ENCODE results near the gene CAMK4. TPM values are rescaled to one million over a fixed set of nuclear protein-coding genes. Genes with fewer than 3 reads are reported as not detected.

The CAMK4 gene
- total and polyA plus RNA-seq, 4 donors: 0.27 to 1.4 (median 1.2) TPM

DNA sequence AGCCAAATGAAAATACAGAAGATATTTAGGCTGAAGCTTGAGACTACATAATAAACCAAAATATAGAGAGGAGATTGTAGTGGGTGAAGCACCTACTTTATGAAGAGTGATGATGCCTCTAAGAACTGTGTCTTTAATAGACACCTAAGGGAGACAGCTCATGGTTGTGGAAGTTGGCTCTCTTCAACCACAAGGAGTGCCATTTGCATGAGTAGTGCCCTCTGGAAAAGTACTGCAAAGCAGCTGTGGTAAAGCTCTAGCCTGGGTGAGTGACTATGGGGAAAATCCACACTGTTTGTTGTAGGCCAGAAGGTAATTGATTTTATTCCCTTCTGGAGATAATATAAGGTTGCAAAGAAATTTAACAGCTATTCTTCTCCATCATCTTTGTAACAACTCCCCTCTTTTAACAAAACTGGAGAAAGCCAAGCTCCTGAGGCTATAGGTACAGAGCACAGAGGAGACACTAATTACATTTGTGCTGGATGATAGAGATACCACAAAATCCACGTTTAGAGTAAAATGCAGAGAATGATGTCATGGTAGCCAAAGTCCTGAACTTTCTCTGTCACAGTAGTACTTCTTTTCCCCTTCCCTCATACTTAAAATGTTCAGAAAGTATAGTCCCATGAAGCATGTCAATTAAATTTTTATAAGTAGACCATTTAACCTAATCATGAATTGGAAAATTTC, 165.4 kb downstream of the CAMK4 start:
- DNase-seq (ENCODE audit: low spot score): no peak
- H3K9ac ChIP-seq (ENCODE audit: low read depth in 1 of 2, low read length in 2 of 2): no peak overlapping the region
- peaks cover 0 to 5% (median 1%) of the 10 kb centered on the region in 4 donors for H3K9me3 ChIP-seq (ENCODE audit: control insufficient read depth in 4 of 4, low read length in 3 of 4)
- no peaks in the 10 kb centered on the region for H3K4me1 ChIP-seq (ENCODE audit: control insufficient read depth in 4 of 4, insufficient read depth in 4 of 4, low read length in 3 of 4)
- H3K27me3 ChIP-seq (ENCODE audit: control insufficient read depth in 4 of 4, insufficient read depth in 4 of 4, low read length in 3 of 4): no peaks in the 10 kb centered on the region
- H3K27ac ChIP-seq (ENCODE audit: low read depth in 1 of 2, low read length in 2 of 2): no peak overlapping the region
- no peak overlapping the region for H3K4me3 ChIP-seq (ENCODE audit: low read depth in 1 of 3, low read length in 3 of 3)
- H3K36me3 ChIP-seq (ENCODE audit: control insufficient read depth in 4 of 4, insufficient read depth in 3 of 4, low read depth in 1 of 4, low read length in 3 of 4): no peaks in the 10 kb centered on the region
- WGBS: 26% methylated on average over 1 of the region's 1 CpG
- TF ChIP-seq HNF4G (IDR thresholded peaks at IDR 0.05) (no peak), CTCF (IDR thresholded peaks at IDR 0.05; ENCODE audit: low read depth, low read length, missing input control) (no peak)

DNA sequence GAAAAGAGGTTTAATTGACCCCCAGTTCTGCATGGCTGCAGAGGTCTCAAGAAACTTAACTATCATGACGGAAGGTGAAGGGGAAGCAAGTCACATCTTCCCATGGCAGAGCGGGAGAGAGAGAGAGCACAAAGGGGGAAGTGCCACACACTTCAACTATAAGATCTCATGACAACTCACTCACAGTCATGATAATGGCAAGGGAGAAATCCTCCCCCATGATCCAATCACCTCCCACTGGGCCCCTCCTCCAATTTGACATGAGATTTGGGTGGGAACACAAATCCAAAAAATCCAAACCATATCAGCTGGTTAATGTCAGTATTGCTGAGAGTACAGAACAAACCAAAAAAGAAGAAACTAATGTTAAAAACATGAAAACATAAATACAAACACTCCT, 168.0 kb downstream of the CAMK4 start:
- no peak for DNase-seq (ENCODE audit: low spot score)
- 86% methylated on average over 2 of the region's 2 CpGs for WGBS

More for the DNA sequence above, 168.0 kb downstream of the CAMK4 start:
- Histone ChIP-seq H3K36me3 (ENCODE audit: control insufficient read depth in 4 of 4, insufficient read depth in 3 of 4, low read depth in 1 of 4, low read length in 3 of 4) (no peaks in the 10 kb centered on the region), H3K27me3 (ENCODE audit: control insufficient read depth in 4 of 4, insufficient read depth in 4 of 4, low read length in 3 of 4) (no peaks in the 10 kb centered on the region), H3K4me1 (ENCODE audit: control insufficient read depth in 4 of 4, insufficient read depth in 4 of 4, low read length in 3 of 4) (no peaks in the 10 kb centered on the region), H3K9me3 (ENCODE audit: control insufficient read depth in 4 of 4, low read length in 3 of 4) (peaks cover 0 to 5% (median 1%) of the 10 kb centered on the region in 4 donors), H3K4me3 (ENCODE audit: low read depth in 1 of 3, low read length in 3 of 3) (no peak overlapping the region), H3K9ac (ENCODE audit: low read depth in 1 of 2, low read length in 2 of 2) (no peak overlapping the region), H3K27ac (ENCODE audit: low read depth in 1 of 2, low read length in 2 of 2) (no peak overlapping the region)
- TF ChIP-seq RAD21 (IDR thresholded peaks at IDR 0.05) (no peak), EGR1 (IDR thresholded peaks at IDR 0.05; ENCODE audit: low read depth in 2 of 2) (no peak), CTCF (IDR thresholded peaks at IDR 0.05; ENCODE audit: low read depth, low read length, missing input control) (no peak), YY1 (IDR thresholded peaks at IDR 0.05) (no peak), FOXA1 (IDR thresholded peaks at IDR 0.05) (no peak), REST (IDR thresholded peaks at IDR 0.05) (no peak), RXRA (IDR thresholded peaks at IDR 0.05) (no peak), MAX (IDR thresholded peaks at IDR 0.05) (no peak), HNF4A (conservative IDR thresholded peaks at IDR 0.05) (no peak)
